Measurements from ENCODE around the gene FAM171A2.

- TF ChIP-seq POLR2A (IDR thresholded peaks at IDR 0.05) (no peak), CTCF (IDR thresholded peaks at IDR 0.05) (no peak), EP300 (IDR thresholded peaks at IDR 0.05) (no peak), POLR2AphosphoS5 (IDR thresholded peaks at IDR 0.05) (no peak)
Measured at GRCh38 chr17:44308865-44309264, 54.8 kb downstream of the FAM171A2 start.

Measured in stomach (tissue), 4 donors.